ENCODE data around the gene XYLT1. TPM values are rescaled to one million over a fixed set of nuclear protein-coding genes. Genes with fewer than 3 reads are reported as not detected.

Gene XYLT1
- total and polyA plus RNA-seq, 4 experiments from 2014 or later: 1.4 to 48.5 (median 24.5) TPM

GRCh38 chr16:17193566-17194100, 277.1 kb downstream of the XYLT1 start:
- H3K4me3 ChIP-seq (ENCODE audit: low read length in 2 of 2): no peak overlapping the region
- Mint-ChIP-seq H3K27ac (peak overlapping the region in 2 of 7 donors; percentile 7 to 78), H3K27me3 (no peaks in the 10 kb centered on the region), H3K4me3 (no peak overlapping the region), H3K36me3 (peaks cover 56 to 59% of the 10 kb centered on the region in 2 donors), H3K4me1 (peaks cover 0 to 5% (median 0%) of the 10 kb centered on the region in 4 donors), H3K9me3 (no peaks in the 10 kb centered on the region)
- no peak overlapping the region for H3K27ac ChIP-seq (ENCODE audit: low read depth, low read length)
- H3K4me1 ChIP-seq (ENCODE audit: insufficient read depth, low read length): no peaks in the 10 kb centered on the region
- H3K9me3 ChIP-seq (ENCODE audit: control insufficient read depth in 1 of 2, low read length in 2 of 2): no peaks in the 10 kb centered on the region
- intact Hi-C loops (cut with micrococcal nuclease): loop anchor here (1.0 kb wide), 2 partner anchors 275 to 386 kb away; no protein-coding TSS in a partner anchor
- DNase-seq: no peak
- no peaks in the 10 kb centered on the region for H3K27me3 ChIP-seq (ENCODE audit: insufficient read depth, low read length)
- H3K36me3 ChIP-seq (ENCODE audit: insufficient read depth, low read length): peaks cover 6% of the 10 kb centered on the region
- ChIA-PET POLR2A (ENCODE audit: partially characterized antibody) (interaction anchor here (0.6 to 1.2 kb wide), 2 partner anchors 274 to 291 kb away, joined by 3 read pairs; no protein-coding TSS in a partner anchor), CTCF (ENCODE audit: partially characterized antibody) (interaction anchor here (0.6 to 4.3 kb wide), 18 partner anchors 9 to 430 kb away, joined by 3 to 22 read pairs (median 4); no protein-coding TSS in a partner anchor)

DNA sequence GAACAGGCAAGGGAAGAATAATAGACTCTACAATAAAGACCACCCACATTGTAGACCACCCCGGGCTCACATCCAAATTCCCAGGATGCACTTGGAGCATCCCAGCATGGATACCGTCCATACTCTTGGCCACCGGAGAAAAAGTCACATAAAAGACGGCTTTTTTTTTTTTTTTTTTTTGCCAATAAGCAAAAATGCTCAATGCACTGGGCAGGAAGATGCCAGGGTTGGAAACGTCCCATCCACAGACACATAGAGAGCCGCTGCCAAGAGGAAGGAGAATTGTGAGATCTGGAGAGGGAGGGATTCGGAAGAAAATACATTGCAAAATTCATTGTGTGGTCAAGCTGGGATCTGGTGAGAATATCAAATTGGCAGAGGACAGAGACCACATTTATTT, 286.7 kb downstream of the XYLT1 start:
- Histone ChIP-seq H3K27me3 (ENCODE audit: insufficient read depth, low read length) (no peaks in the 10 kb centered on the region), H3K27ac (ENCODE audit: low read depth, low read length) (no peak overlapping the region), H3K4me1 (ENCODE audit: insufficient read depth, low read length) (no peaks in the 10 kb centered on the region), H3K4me3 (ENCODE audit: low read length in 2 of 2) (no peak overlapping the region), H3K36me3 (ENCODE audit: insufficient read depth, low read length) (no peaks in the 10 kb centered on the region), H3K9me3 (ENCODE audit: control insufficient read depth in 1 of 2, low read length in 2 of 2) (no peaks in the 10 kb centered on the region)
- Mint-ChIP-seq H3K4me3 (no peak overlapping the region), H3K27me3 (no peaks in the 10 kb centered on the region), H3K27ac (no peak overlapping the region), H3K4me1 (peaks cover 0 to 5% (median 2%) of the 10 kb centered on the region in 4 donors), H3K9me3 (no peaks in the 10 kb centered on the region), H3K36me3 (peaks cover 40 to 66% of the 10 kb centered on the region in 2 donors)
- intact Hi-C loops (cut with micrococcal nuclease): no loop called here
- ChIA-PET CTCF (ENCODE audit: partially characterized antibody) (no interaction called here), POLR2A (ENCODE audit: partially characterized antibody) (no interaction called here)
- DNase-seq: no peak

- peak overlapping the region in 1 of 7 donors; percentile 43 for H3K27ac Mint-ChIP-seq
- intact Hi-C loops (cut with micrococcal nuclease): no loop called here
- no peaks in the 10 kb centered on the region for H3K9me3 Mint-ChIP-seq
- H3K4me3 ChIP-seq (ENCODE audit: low read length in 2 of 2): no peak overlapping the region
- no peak overlapping the region for H3K27ac ChIP-seq (ENCODE audit: low read depth, low read length)
- no peaks in the 10 kb centered on the region for H3K27me3 Mint-ChIP-seq
- H3K27me3 ChIP-seq (ENCODE audit: insufficient read depth, low read length): no peaks in the 10 kb centered on the region
- H3K36me3 ChIP-seq (ENCODE audit: insufficient read depth, low read length): no peaks in the 10 kb centered on the region
- peaks cover 5% of the 10 kb centered on the region for H3K4me1 ChIP-seq (ENCODE audit: insufficient read depth, low read length)
- no peak overlapping the region for H3K4me3 Mint-ChIP-seq
- peaks cover 30 to 70% of the 10 kb centered on the region in 2 donors for H3K36me3 Mint-ChIP-seq
- no peak for DNase-seq
- H3K4me1 Mint-ChIP-seq: peaks cover 9 to 15% (median 10%) of the 10 kb centered on the region in 4 donors
- CTCF ChIA-PET (ENCODE audit: partially characterized antibody): interaction anchor here (0.7 kb wide), 1 partner anchor 83 kb away, joined by 3 read pairs; no protein-coding TSS in a partner anchor
- no peaks in the 10 kb centered on the region for H3K9me3 ChIP-seq (ENCODE audit: control insufficient read depth in 1 of 2, low read length in 2 of 2)
- POLR2A ChIA-PET (ENCODE audit: partially characterized antibody): no interaction called here
Observed at GRCh38 chr16:17177959-17178905, 292.5 kb downstream of the XYLT1 start.

- Histone ChIP-seq H3K36me3 (ENCODE audit: insufficient read depth, low read length) (no peaks in the 10 kb centered on the region), H3K4me1 (ENCODE audit: insufficient read depth, low read length) (peaks cover 6% of the 10 kb centered on the region), H3K9me3 (ENCODE audit: control insufficient read depth in 1 of 2, low read length in 2 of 2) (no peaks in the 10 kb centered on the region), H3K27me3 (ENCODE audit: insufficient read depth, low read length) (no peaks in the 10 kb centered on the region), H3K4me3 (ENCODE audit: low read length in 2 of 2) (no peak overlapping the region), H3K27ac (ENCODE audit: low read depth, low read length) (no peak overlapping the region)
- Mint-ChIP-seq H3K27me3 (no peaks in the 10 kb centered on the region), H3K9me3 (no peaks in the 10 kb centered on the region), H3K4me1 (peaks cover 13 to 15% (median 13%) of the 10 kb centered on the region in 4 donors), H3K27ac (no peak overlapping the region), H3K36me3 (peaks cover 30 to 66% of the 10 kb centered on the region in 2 donors), H3K4me3 (no peak overlapping the region)
- ChIA-PET CTCF (ENCODE audit: partially characterized antibody) (no interaction called here), POLR2A (ENCODE audit: partially characterized antibody) (no interaction called here)
- no peak for DNase-seq
- intact Hi-C loops (cut with micrococcal nuclease): no loop called here
Observed at GRCh38 chr16:17177242-17177958, 293.4 kb downstream of the XYLT1 start.

DNA sequence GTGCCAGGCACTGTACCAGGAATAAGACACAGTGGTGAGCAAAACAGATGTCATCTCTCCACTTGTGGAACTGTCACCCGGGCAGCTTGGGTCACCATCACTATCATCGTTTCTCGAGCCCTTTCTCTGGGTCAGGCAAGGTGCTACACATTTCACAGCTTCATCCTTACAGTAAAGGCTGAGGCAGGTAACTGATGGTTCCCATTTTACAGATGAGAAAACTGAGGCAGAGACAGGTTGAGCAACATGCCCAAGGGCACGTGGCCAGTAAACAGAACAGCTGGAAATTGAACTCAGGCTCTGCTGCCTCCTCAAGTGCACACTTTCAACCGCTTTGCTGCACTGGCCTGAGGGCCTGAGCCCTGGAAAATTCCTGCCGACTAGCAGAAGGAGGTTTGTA, 294.6 kb downstream of the XYLT1 start:
- DNase-seq: no peak
- Mint-ChIP-seq H3K27ac (no peak overlapping the region), H3K4me1 (peaks cover 13 to 15% (median 14%) of the 10 kb centered on the region in 4 donors), H3K36me3 (peaks cover 28 to 57% of the 10 kb centered on the region in 2 donors), H3K27me3 (no peaks in the 10 kb centered on the region), H3K9me3 (no peaks in the 10 kb centered on the region), H3K4me3 (no peak overlapping the region)
- ChIA-PET POLR2A (ENCODE audit: partially characterized antibody) (no interaction called here), CTCF (ENCODE audit: partially characterized antibody) (interaction anchor here (0.7 to 1.0 kb wide), 2 partner anchors 18 to 368 kb away, joined by 3 read pairs; no protein-coding TSS in a partner anchor)
- Histone ChIP-seq H3K27ac (ENCODE audit: low read depth, low read length) (no peak overlapping the region), H3K27me3 (ENCODE audit: insufficient read depth, low read length) (no peaks in the 10 kb centered on the region), H3K4me3 (ENCODE audit: low read length in 2 of 2) (no peak overlapping the region), H3K36me3 (ENCODE audit: insufficient read depth, low read length) (no peaks in the 10 kb centered on the region), H3K4me1 (ENCODE audit: insufficient read depth, low read length) (peaks cover 6% of the 10 kb centered on the region), H3K9me3 (ENCODE audit: control insufficient read depth in 1 of 2, low read length in 2 of 2) (no peaks in the 10 kb centered on the region)
- intact Hi-C loops (cut with micrococcal nuclease): no loop called here

DNA sequence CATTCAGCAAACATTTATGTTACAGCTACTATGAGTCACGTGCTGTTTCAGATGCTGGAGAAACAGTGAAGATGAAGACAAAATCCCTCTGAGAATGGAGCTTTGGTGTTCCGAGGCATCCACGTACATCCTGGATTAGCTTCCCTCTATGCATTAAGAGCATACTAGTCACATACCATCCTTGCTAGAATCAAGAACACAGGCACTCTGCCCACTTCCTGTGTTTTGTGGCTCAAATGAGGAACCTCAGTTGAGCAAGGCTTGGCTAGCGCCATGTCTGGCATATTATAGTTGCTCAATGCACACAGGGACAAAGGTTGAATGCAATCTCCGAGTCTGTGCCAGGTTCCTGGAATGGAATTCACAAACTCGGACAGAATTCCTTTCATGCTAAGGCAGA, 297.5 kb downstream of the XYLT1 start:
- Mint-ChIP-seq H3K4me1 (peaks cover 7 to 17% (median 14%) of the 10 kb centered on the region in 4 donors), H3K27ac (no peak overlapping the region), H3K4me3 (no peak overlapping the region), H3K36me3 (peaks cover 24 to 60% of the 10 kb centered on the region in 2 donors), H3K9me3 (no peaks in the 10 kb centered on the region), H3K27me3 (no peaks in the 10 kb centered on the region)
- Histone ChIP-seq H3K4me1 (ENCODE audit: insufficient read depth, low read length) (peaks cover 6% of the 10 kb centered on the region), H3K36me3 (ENCODE audit: insufficient read depth, low read length) (no peaks in the 10 kb centered on the region), H3K4me3 (ENCODE audit: low read length in 2 of 2) (no peak overlapping the region), H3K27me3 (ENCODE audit: insufficient read depth, low read length) (no peaks in the 10 kb centered on the region), H3K9me3 (ENCODE audit: control insufficient read depth in 1 of 2, low read length in 2 of 2) (no peaks in the 10 kb centered on the region), H3K27ac (ENCODE audit: low read depth, low read length) (no peak overlapping the region)
- intact Hi-C loops (cut with micrococcal nuclease): no loop called here
- ChIA-PET POLR2A (ENCODE audit: partially characterized antibody) (no interaction called here), CTCF (ENCODE audit: partially characterized antibody) (no interaction called here)
- no peak for DNase-seq
